Breast epithelium (tissue), 4 donors: Measurements from ENCODE around the gene IHH. TPM values are rescaled to one million over a fixed set of nuclear protein-coding genes. Genes with fewer than 3 reads are reported as not detected.

ENCODE experiments used
- DNase-seq, 2 donors: peaks; one replicate each; pipeline ENCODE4 v3.0.0-alpha.2; 2019; ENCODE audit warnings: low spot score in 2 of 2
- H3K27ac ChIP-seq, 2 donors: fragments of 200-600 bp; sonication (generic) in 1 of 2; one replicate each; pipeline ENCODE4 v1.5.1; 2016 to 2019; ENCODE audit warnings: mild to moderate bottlenecking in 1 of 2
- H3K27me3 ChIP-seq, 2 donors: fragments of 200-600 bp; sonication (generic) in 1 of 2; one replicate each; pipeline versions ENCODE4 v1.5.1 to v1.6.0; 2017 to 2019; ENCODE audit warnings: control low read depth in 1 of 2, mild to moderate bottlenecking in 1 of 2
- H3K36me3 ChIP-seq: fragments of 200-600 bp; one replicate; pipeline ENCODE4 v1.5.1; 2019
- H3K4me1 ChIP-seq, 2 donors: fragments of 200-600 bp; sonication (generic); one replicate each; pipeline ENCODE4 v1.5.1; 2016 to 2019; ENCODE audit warnings: control low read depth in 1 of 2
- H3K4me3 ChIP-seq, 3 donors: fragments of 200-600 bp; sonication (generic); 1 replicate in 2 of 3; 2 replicates in 1 of 3; pipeline ENCODE4 v1.5.1; 2016 to 2019; ENCODE audit warnings: mild to moderate bottlenecking in 3 of 3, moderate library complexity in 2 of 3
- H3K9me3 ChIP-seq, 2 donors: fragments of 200-600 bp; sonication (generic) in 1 of 2; one replicate each; pipeline ENCODE4 v1.5.1; 2016 to 2019; ENCODE audit warnings: control low read depth in 1 of 2
- CTCF ChIP-seq, 3 donors: fragments of 450-650 bp; IDR thresholded peaks; one replicate each; pipeline ENCODE4 v1.5.1; 2016 to 2017; ENCODE audit warnings: antibody characterized with exemption in 3 of 3, mild to moderate bottlenecking in 3 of 3, moderate library complexity in 3 of 3
- POLR2A ChIP-seq: fragments of 450-650 bp; IDR thresholded peaks from one replicate; pipeline ENCODE4 v1.6.1; 2016; ENCODE audit warnings: antibody characterized with exemption, mild to moderate bottlenecking, moderate library complexity
- POLR2AphosphoS5 ChIP-seq, 3 donors: sonication (generic); formaldehyde crosslinking; IDR thresholded peaks; one replicate each; pipeline ENCODE4 v1.6.1; 2017; ENCODE audit warnings: antibody characterized with exemption in 3 of 3
- intact Hi-C: fragments of 100-400 bp; cut with DNase I; formaldehyde crosslinking; loops from one replicate; pipeline ENCODE4 v1.15.1; 2023; ENCODE audit warnings: low total_unique reads
- total RNA-seq, 3 donors: library from RNA; depleted of rRNA; stranded (reverse); fragments of >200 nt; gene quantifications; one replicate each; pipeline ENCODE4 v1.1.0, GENCODE V29; 2016

IHH gene
- total RNA-seq, 3 donors from 2014 or later: 0.16 to 0.66 TPM; not detected in 1

- intact Hi-C loops: no loop called here
- Histone ChIP-seq H3K27me3 (peaks cover 3 to 74% of the 10 kb centered on the region in 2 donors), H3K4me3 (peak overlapping the region in 1 of 3 donors; percentile 51), H3K27ac (no peak overlapping the region), H3K4me1 (peaks cover 4 to 26% of the 10 kb centered on the region in 2 donors), H3K36me3 (no peaks in the 10 kb centered on the region), H3K9me3 (no peaks in the 10 kb centered on the region)
- no peak for DNase-seq
- TF ChIP-seq CTCF (IDR thresholded peaks at IDR 0.05): no peak
Observed at GRCh38 chr2:219056896-219057708, 3.6 kb downstream of the IHH start.

- H3K36me3 ChIP-seq: no peaks in the 10 kb centered on the region
- no peak overlapping the region for H3K27ac ChIP-seq
- H3K9me3 ChIP-seq: no peaks in the 10 kb centered on the region
- H3K4me3 ChIP-seq: no peak overlapping the region
- intact Hi-C loops: no loop called here
- peaks cover 4 to 26% of the 10 kb centered on the region in 2 donors for H3K4me1 ChIP-seq
- no peak for TF ChIP-seq POLR2AphosphoS5 (IDR thresholded peaks at IDR 0.05)
- TF ChIP-seq CTCF (IDR thresholded peaks at IDR 0.05): no peak
- DNase-seq: no peak
- H3K27me3 ChIP-seq: peaks cover 3 to 66% of the 10 kb centered on the region in 2 donors
Observed at GRCh38 chr2:219056176-219056895, 4.4 kb downstream of the IHH start.

GRCh38 chr2:219054956-219055903 lies 5.5 kb downstream of the IHH start:
- intact Hi-C loops: no loop called here
- TF ChIP-seq CTCF (IDR thresholded peaks at IDR 0.05) (no peak), POLR2A (no peak), POLR2AphosphoS5 (IDR thresholded peaks at IDR 0.05) (no peak)
- H3K36me3 ChIP-seq: no peaks in the 10 kb centered on the region
- no peaks in the 10 kb centered on the region for H3K9me3 ChIP-seq
- no peak for DNase-seq
- H3K4me3 ChIP-seq: no peak overlapping the region
- no peak overlapping the region for H3K27ac ChIP-seq
- H3K4me1 ChIP-seq: peaks cover 0 to 23% of the 10 kb centered on the region in 2 donors
- peaks cover under 1 to 65% of the 10 kb centered on the region in 2 donors for H3K27me3 ChIP-seq

- Histone ChIP-seq H3K36me3 (no peaks in the 10 kb centered on the region), H3K9me3 (no peaks in the 10 kb centered on the region), H3K27ac (no peak overlapping the region), H3K27me3 (peaks cover 0 to 52% of the 10 kb centered on the region in 2 donors), H3K4me1 (no peaks in the 10 kb centered on the region), H3K4me3 (no peak overlapping the region)
- TF ChIP-seq CTCF (IDR thresholded peaks at IDR 0.05) (no peak), POLR2A (no peak)
- intact Hi-C loops: no loop called here
- no peak for DNase-seq
Observed at GRCh38 chr2:219049282-219049681, 11.4 kb downstream of the IHH start.
